ENCODE measurements around the gene DNAJC27.

The DNAJC27 gene

GRCh38 chr2:24970483-24971285 is 1.1 kb downstream of the DNAJC27 start:
- TF ChIP-seq CTCF (conservative IDR thresholded peaks at IDR 0.05) = no peak
- H3K27ac ChIP-seq = peak overlapping the region; percentile 97

GRCh38 chr2:24969784-24970183 is 2.0 kb downstream of the DNAJC27 start:
- TF ChIP-seq CTCF (conservative IDR thresholded peaks at IDR 0.05) = no peak
- H3K27ac ChIP-seq = no peak overlapping the region

GRCh38 chr2:24961903-24962302 is 9.9 kb downstream of the DNAJC27 start:
- H3K27ac ChIP-seq = no peak overlapping the region
- no peak for TF ChIP-seq CTCF (conservative IDR thresholded peaks at IDR 0.05)

GRCh38 chr2:24959761-24960160 is 12.0 kb downstream of the DNAJC27 start:
- TF ChIP-seq CTCF (conservative IDR thresholded peaks at IDR 0.05) = no peak
- no peak overlapping the region for H3K27ac ChIP-seq

- no peak overlapping the region for H3K27ac ChIP-seq
- no peak for TF ChIP-seq CTCF (conservative IDR thresholded peaks at IDR 0.05)
Measured at GRCh38 chr2:24958411-24958935, 13.3 kb downstream of the DNAJC27 start.

GRCh38 chr2:24957976-24958375 is 13.8 kb downstream of the DNAJC27 start:
- H3K27ac ChIP-seq = no peak overlapping the region
- no peak for TF ChIP-seq CTCF (conservative IDR thresholded peaks at IDR 0.05)

- no peak overlapping the region for H3K27ac ChIP-seq
- TF ChIP-seq CTCF (conservative IDR thresholded peaks at IDR 0.05) = no peak
Measured at GRCh38 chr2:24957221-24957620, 14.5 kb downstream of the DNAJC27 start.

Data from VCaP (cell line).